DOHH2 (cell line): ENCODE measurements around the gene PRKCH.

Experiments
- CTCF ChIP-seq: fragments of 200-600 bp; sonication (generic); IDR thresholded peaks from one replicate; pipeline ENCODE4 v1.5.1; 2014; ENCODE audit warnings: antibody characterized with exemption, mild to moderate bottlenecking, low read depth, low read length; ENCODE audit not compliant: poor library complexity, severe bottlenecking
- EZH2phosphoT487 ChIP-seq: fragments of 200-600 bp; sonication (generic); IDR thresholded peaks from 2 replicates; pipeline ENCODE4 v1.6.1; 2017; ENCODE audit warnings: borderline replicate concordance, mild to moderate bottlenecking, antibody characterized with exemption, low read length, moderate library complexity, mixed read lengths

GRCh38 chr14:61581955-61582615 is 260.7 kb downstream of the PRKCH start:
- TF ChIP-seq CTCF, result no peak
- TF ChIP-seq EZH2phosphoT487, result no peak
